Measurements from ENCODE around the gene FBXO44.
"Not testable (repeated sequence)": the region's sequence is repeated elsewhere in the genome, so short reads cannot be mapped to it uniquely, and the experiment has no call there.

Gene FBXO44, protein sequence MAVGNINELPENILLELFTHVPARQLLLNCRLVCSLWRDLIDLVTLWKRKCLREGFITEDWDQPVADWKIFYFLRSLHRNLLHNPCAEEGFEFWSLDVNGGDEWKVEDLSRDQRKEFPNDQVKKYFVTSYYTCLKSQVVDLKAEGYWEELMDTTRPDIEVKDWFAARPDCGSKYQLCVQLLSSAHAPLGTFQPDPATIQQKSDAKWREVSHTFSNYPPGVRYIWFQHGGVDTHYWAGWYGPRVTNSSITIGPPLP

DNA sequence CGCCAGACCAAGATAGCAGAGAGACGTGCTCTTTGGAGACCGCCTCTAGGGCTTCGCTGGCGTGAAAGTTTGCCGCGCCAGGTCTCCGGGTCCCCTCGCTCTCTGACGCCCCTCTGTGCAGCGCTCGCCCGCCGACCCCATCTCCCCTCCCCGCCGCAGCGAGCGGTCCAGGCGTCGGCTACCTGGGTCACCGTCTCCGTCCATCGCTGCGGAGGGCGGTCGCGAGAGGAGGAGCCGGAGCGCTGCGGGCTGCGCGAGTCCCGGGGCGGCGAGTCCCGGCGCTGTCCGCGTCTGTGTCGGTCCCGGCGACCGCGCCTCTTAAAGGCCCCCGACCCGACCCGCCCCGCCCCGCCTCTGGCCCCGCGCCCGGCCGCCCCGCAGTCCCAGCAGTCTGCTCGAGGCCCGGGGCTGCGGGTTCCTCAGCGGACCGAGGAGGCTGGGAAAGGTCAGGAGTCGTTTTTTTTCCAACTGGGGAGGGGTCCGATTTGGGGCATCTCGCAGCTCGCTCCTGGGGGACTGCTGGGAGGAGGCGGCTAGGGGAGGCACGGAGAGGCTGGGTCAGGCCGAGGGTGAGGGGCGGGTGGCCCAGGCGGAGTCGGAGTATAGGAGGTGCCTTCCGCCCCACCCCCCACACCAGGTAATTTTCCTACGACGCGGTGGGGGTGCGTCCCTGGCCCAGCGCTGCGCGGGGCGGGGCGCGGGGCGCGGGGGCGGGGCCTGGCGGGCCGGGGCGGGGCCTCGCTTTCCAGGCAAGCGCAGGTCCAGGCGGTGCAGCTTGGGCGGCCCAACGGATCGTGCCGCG lies at the start of gene FBXO44, which contains the start of gene FBXO2:
FBXO44 (plus strand) TSS at position 741 of the 802 bp plus-strand sequence. CDS start 959 bp downstream, outside the sequence.
FBXO2 (minus strand) TSS at position 293 of the 802 bp plus-strand sequence; CDS start at position 204, 89 bp downstream.
- FAIRE-seq: no peak
- DNase-seq (ENCODE audit: low spot score): no peak

DNA sequence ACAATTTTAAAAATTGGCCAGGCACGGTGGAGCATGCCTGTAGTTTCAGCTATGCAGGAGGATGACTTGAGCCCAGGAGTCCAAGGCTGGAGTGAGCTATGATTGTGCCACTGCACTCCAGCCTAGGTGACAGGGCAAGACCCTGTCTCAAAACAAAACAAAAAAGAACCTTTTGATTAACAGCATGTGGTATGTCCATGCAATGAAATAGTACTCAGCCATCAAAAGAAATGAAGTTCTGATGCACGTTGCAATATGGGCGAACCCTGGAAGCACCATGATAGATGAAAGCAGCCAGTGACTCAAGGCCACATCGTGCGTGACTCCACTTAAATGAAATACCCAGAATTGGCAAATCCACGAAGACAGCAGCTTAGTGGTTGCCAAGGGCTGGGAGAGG lies 47.9 kb upstream of the FBXO44 start:
- FAIRE-seq: no peak
- no peak for DNase-seq (ENCODE audit: low spot score)

- not testable (repeated sequence) for DNase-seq (ENCODE audit: low spot score); FAIRE-seq
Observed at GRCh38 chr1:11608596-11609130, 46.0 kb upstream of the FBXO44 start.

- not testable (repeated sequence) for FAIRE-seq
Observed at GRCh38 chr1:11609378-11609777, 45.3 kb upstream of the FBXO44 start.

GRCh38 chr1:11610629-11611180 lies 44.0 kb upstream of the FBXO44 start:
- DNase-seq (ENCODE audit: low spot score) (no peak), FAIRE-seq (no peak)

More at GRCh38 chr1:11609378-11609777, 45.3 kb upstream of the FBXO44 start:
- not testable (repeated sequence) for DNase-seq (ENCODE audit: low spot score)

- no peak for FAIRE-seq
Observed at GRCh38 chr1:11611638-11612327, 42.9 kb upstream of the FBXO44 start.

DNA sequence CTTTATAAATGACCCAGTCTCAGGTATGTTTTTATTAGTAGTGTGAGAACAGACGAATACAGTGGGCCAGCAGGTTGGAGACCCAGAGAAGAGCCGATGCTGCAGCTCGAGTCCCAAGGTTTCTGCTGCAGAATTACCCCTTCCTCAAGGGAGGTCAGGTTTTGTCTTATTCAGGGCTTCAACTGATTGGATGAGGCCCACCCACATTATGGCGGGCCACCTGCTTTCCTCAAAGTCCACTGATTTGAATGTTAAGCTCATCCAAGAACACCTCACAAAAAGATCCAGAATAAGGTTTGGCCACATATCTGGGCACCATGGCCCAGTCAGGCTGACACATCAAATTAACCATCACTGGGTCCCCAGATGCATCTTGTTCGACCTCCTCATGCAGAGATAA lies 41.3 kb upstream of the FBXO44 start:
- DNase-seq (ENCODE audit: low spot score) (no peak), FAIRE-seq (no peak)

More at GRCh38 chr1:11611638-11612327, 42.9 kb upstream of the FBXO44 start:
- DNase-seq (ENCODE audit: low spot score): no peak

DNA sequence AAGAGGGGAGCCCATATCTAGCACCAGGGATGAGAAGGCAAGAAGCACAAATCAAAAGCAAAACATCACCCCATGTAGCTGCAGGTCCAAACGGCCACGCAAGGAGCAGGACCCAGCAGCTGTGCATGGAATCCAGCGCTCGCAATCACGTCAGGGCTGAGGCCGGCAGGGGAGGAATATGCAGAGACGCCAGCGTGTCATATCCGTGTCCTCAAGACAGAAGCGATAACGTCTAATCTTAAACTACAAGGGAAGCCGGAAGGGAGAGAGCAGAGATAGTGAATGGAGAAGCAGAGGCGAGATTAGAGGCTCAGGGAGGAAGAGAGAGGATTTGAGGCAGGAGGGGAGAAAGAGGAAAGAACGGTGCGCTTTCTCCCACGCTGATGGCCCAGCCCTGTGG lies 39.6 kb upstream of the FBXO44 start:
- no peak for FAIRE-seq
- no peak for DNase-seq (ENCODE audit: low spot score)

- no peak for FAIRE-seq
Observed at GRCh38 chr1:11616766-11617165, 37.9 kb upstream of the FBXO44 start.

GRCh38 chr1:11617314-11617713 lies 37.4 kb upstream of the FBXO44 start:
- FAIRE-seq: no peak

More at GRCh38 chr1:11616766-11617165, 37.9 kb upstream of the FBXO44 start:
- no peak for DNase-seq (ENCODE audit: low spot score)

GRCh38 chr1:11617741-11618140 lies 36.9 kb upstream of the FBXO44 start:
- DNase-seq (ENCODE audit: low spot score) (no peak), FAIRE-seq (no peak)

More at GRCh38 chr1:11617314-11617713, 37.4 kb upstream of the FBXO44 start:
- DNase-seq (ENCODE audit: low spot score): no peak

DNA sequence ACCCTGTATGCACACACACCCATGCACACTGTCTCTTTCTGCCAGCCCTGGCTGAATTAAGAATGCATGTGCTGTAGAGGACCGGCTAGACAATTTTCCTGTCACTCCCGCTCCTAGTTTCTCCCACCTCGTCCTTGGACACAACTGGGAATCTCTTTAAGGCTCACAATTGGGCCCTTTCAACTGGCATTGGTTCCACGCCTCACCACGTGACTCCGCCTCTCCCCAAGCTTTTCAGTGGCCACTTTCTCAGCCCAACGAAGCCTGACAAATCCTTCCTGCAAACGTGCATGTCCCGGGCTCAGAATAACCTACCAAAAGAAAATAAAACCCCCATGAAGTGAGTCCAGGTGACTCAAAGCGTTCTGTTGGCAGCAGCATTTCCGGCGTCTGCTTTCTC lies 34.3 kb upstream of the FBXO44 start:
- FAIRE-seq (no peak), DNase-seq (ENCODE audit: low spot score) (no peak)

GRCh38 chr1:11620924-11621323 lies 33.8 kb upstream of the FBXO44 start:
- FAIRE-seq (no peak), DNase-seq (ENCODE audit: low spot score) (no peak)

DNA sequence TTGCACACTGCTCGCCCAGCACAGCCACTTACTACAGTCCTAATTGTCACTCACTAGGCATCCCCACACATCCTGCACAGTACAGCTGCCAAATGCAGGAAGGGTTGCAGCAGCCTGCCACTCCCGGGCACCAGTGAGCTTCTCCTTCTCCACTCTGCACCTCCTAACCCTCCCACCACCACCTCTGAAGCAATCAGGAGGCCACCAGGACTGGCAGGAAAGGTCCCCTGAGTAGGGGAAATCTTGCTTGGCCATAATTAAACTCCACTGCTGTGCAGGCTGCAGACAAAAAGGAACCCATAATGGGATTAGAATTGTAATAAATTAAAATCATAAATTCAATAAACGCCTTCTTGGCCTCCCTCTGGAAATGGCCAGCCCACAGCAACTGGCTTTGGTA lies 32.3 kb upstream of the FBXO44 start:
- FAIRE-seq (no peak), DNase-seq (ENCODE audit: low spot score) (no peak)

GRCh38 chr1:11623702-11624101 lies 31.0 kb upstream of the FBXO44 start:
- FAIRE-seq: no peak

DNA sequence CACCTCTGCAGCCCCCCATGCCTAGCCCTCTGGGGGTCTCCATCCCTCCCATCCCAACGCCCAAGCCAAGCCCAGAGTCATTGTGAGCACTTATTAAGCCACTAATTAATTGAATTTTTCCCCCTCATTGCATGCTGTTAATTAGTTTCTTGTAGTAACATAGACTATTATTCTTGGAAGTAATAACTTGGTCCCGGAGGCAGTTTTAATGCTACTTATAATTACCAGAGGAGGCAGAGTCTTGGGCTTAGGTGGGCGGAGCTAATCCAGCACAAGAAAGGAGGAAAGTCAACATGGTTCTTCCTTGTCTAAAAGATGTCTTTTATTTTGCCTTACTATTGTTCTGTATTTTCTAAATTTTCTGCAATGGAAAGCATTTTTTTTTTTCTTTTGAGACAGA lies 28.1 kb upstream of the FBXO44 start:
- FAIRE-seq: no peak
- no peak for DNase-seq (ENCODE audit: low spot score)

More at GRCh38 chr1:11623702-11624101, 31.0 kb upstream of the FBXO44 start:
- DNase-seq (ENCODE audit: low spot score): no peak

GRCh38 chr1:11628767-11629166 lies 25.9 kb upstream of the FBXO44 start:
- FAIRE-seq (no peak), DNase-seq (ENCODE audit: low spot score) (no peak)

DNA sequence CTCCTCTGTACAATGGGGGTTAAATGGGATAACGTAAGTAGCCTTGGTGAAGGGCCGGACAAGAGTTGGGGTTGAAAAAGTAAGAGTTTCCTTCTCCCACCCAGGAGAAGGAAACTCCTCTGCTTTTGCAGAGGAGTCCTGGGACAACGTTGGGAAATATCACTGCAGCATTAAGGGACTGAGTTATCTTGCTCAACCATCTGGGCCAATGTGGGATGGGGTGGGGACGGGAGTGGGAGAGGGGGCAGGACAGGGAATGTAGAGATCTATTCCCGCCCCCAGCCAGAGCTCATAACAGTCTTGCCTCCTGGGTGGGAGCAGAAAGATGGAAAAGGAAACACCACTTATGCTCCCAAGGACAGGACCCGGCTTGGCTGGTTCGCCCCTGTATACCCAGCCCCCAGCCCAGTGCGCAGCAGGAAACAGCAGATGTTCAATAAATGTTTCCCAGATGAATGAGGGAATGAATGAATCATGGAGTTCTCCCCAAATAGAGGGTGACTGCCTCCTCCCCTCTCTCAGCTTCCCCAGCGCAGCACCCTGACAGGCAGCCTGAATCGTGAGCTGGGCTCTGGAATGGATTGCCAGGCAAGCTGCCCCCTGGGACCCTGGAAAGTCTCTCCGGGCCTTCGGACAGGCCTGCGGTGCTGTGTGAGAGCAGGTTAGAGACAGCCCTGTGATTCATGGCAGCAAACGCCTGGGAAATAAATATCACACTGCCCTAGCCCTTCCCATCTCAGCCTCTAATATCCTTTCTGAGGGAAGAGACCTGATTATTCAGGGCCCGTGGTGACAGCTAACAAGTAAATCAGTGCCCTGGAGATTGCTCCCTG lies 25.3 kb upstream of the FBXO44 start:
- FAIRE-seq (no peak), DNase-seq (ENCODE audit: low spot score) (no peak)

GRCh38 chr1:11634365-11635192 lies 20.1 kb upstream of the FBXO44 start:
- no peak for DNase-seq (ENCODE audit: low spot score)
- FAIRE-seq: no peak
